GM23338 (cell line): ENCODE results near the gene ADI1. TPM values are rescaled to one million over a fixed set of nuclear protein-coding genes. Genes with fewer than 3 reads are reported as not detected.

Experiments used
- ATAC-seq: fragments of 200-7000 bp; cut with Tn5 transposase; 3 replicates; pipeline ENCODE4 v1.9.1; 2020
- DNase-seq: peaks from one replicate; pipeline ENCODE4 v3.0.0-alpha.2; 2015; ENCODE audit warnings: low spot score
- H2AFZ ChIP-seq: fragments of 200-600 bp; sonication (generic); 2 replicates; pipeline ENCODE4 v1.8.0; 2016; ENCODE audit warnings: antibody characterized with exemption, mild to moderate bottlenecking, moderate library complexity
- H3F3A ChIP-seq: fragments of 200-600 bp; sonication (generic); replicated peaks from 2 replicates; pipeline ENCODE4 v1.8.0; 2017; ENCODE audit warnings: antibody characterized with exemption, mixed run types, low read depth
- H3K27ac ChIP-seq: fragments of 200-600 bp; sonication (generic); 2 replicates; pipeline ENCODE4 v1.6.1; 2016; ENCODE audit warnings: low read depth
- H3K27me3 ChIP-seq: fragments of 200-600 bp; sonication (generic); 2 replicates; pipeline ENCODE4 v1.8.0; 2016; ENCODE audit warnings: mild to moderate bottlenecking, mixed run types, moderate library complexity; ENCODE audit not compliant: insufficient read depth
- H3K36me3 ChIP-seq: fragments of 200-600 bp; sonication (generic); 2 replicates; pipeline ENCODE4 v1.8.0; 2016; ENCODE audit warnings: mild to moderate bottlenecking; ENCODE audit not compliant: insufficient read depth
- H3K4me1 ChIP-seq: fragments of 200-600 bp; sonication (generic); 2 replicates; pipeline ENCODE4 v1.8.0; 2016; ENCODE audit warnings: mild to moderate bottlenecking, moderate library complexity; ENCODE audit not compliant: insufficient read depth
- H3K4me2 ChIP-seq: fragments of 200-600 bp; sonication (generic); 2 replicates; pipeline ENCODE4 v1.7.1; 2017; ENCODE audit warnings: mixed run types
- H3K4me3 ChIP-seq: fragments of 200-600 bp; sonication (generic); 2 replicates; pipeline ENCODE4 v1.6.1; 2016; ENCODE audit warnings: mixed run types
- H3K79me2 ChIP-seq: fragments of 200-600 bp; sonication (generic); replicated peaks from 2 replicates; pipeline ENCODE4 v1.8.0; 2017; ENCODE audit warnings: mild to moderate bottlenecking; ENCODE audit not compliant: insufficient read depth
- H3K9me2 ChIP-seq: fragments of 200-600 bp; sonication (generic); 2 replicates; pipeline ENCODE4 v1.8.0; 2017; ENCODE audit not compliant: insufficient read depth
- H4K20me1 ChIP-seq: fragments of 200-600 bp; sonication (generic); replicated peaks from 2 replicates; pipeline ENCODE4 v1.8.0; 2017; ENCODE audit warnings: mild to moderate bottlenecking; ENCODE audit not compliant: insufficient read depth
- H3K27ac Mint-ChIP-seq: 2 replicates; pipeline ENCODE4 v1.8.0; 2020; ENCODE audit warnings: inconsistent platforms, mild to moderate bottlenecking, moderate library complexity, mixed read lengths
- H3K27me3 Mint-ChIP-seq: 3 replicates; pipeline ENCODE4 v1.8.0; 2022; ENCODE audit warnings: low read depth, mild to moderate bottlenecking, moderate library complexity, mixed read lengths, inconsistent platforms; ENCODE audit not compliant: insufficient read depth, poor library complexity
- H3K36me3 Mint-ChIP-seq: 3 replicates; pipeline ENCODE4 v1.8.0; 2021; ENCODE audit warnings: low read depth, mild to moderate bottlenecking, inconsistent platforms, moderate library complexity, mixed read lengths
- H3K4me1 Mint-ChIP-seq: 3 replicates; pipeline ENCODE4 v1.8.0; 2020; ENCODE audit warnings: mild to moderate bottlenecking, inconsistent platforms, mixed read lengths
- H3K4me3 Mint-ChIP-seq: 3 replicates; pipeline ENCODE4 v1.8.0; 2021; ENCODE audit warnings: moderate library complexity, mild to moderate bottlenecking, inconsistent platforms, mixed read lengths
- H3K9me3 Mint-ChIP-seq: 3 replicates; pipeline ENCODE4 v1.8.0; 2020; ENCODE audit warnings: moderate library complexity, mild to moderate bottlenecking, inconsistent platforms, mixed read lengths
- CREB1 ChIP-seq: fragments of 250-450 bp; sonication (Bioruptor Pico); IDR thresholded peaks from 2 replicates; pipeline ENCODE4 v1.5.0; 2020; ENCODE audit warnings: low read depth, mild to moderate bottlenecking, moderate library complexity
- CTCF ChIP-seq, 2 experiments: fragments of 200-600 bp in 1 of 2; sonication (generic) in 1 of 2; conservative IDR thresholded peaks; 2 replicates each; pipeline versions ENCODE4 v1.5.1 to v1.6.1; 2016 to 2017; ENCODE audit warnings: antibody characterized with exemption in 2 of 2, low read depth in 2 of 2, mild to moderate bottlenecking in 2 of 2, moderate library complexity in 1 of 2
- ETS1 ChIP-seq: IDR thresholded peaks from 2 replicates; pipeline ENCODE4 v1.6.1; 2016; ENCODE audit warnings: antibody characterized with exemption
- EZH2 ChIP-seq: fragments of 200-600 bp; sonication (generic); IDR thresholded peaks from one replicate; pipeline ENCODE4 v1.8.0; 2017; ENCODE audit warnings: antibody characterized with exemption, mild to moderate bottlenecking, low read depth; ENCODE audit not compliant: unreplicated experiment
- EZH2phosphoT487 ChIP-seq: fragments of 200-600 bp; sonication (generic); IDR thresholded peaks from one replicate; pipeline ENCODE4 v1.8.1; 2018; ENCODE audit warnings: antibody characterized with exemption; ENCODE audit not compliant: unreplicated experiment
- JUNB ChIP-seq: IDR thresholded peaks from one replicate; pipeline ENCODE4 v1.6.1; 2016; ENCODE audit warnings: antibody characterized with exemption; ENCODE audit not compliant: unreplicated experiment
- NANOG ChIP-seq: IDR thresholded peaks from 2 replicates; pipeline ENCODE4 v1.6.1; 2016; ENCODE audit warnings: antibody characterized with exemption, borderline replicate concordance
- POLR2AphosphoS5 ChIP-seq: IDR thresholded peaks from 2 replicates; pipeline ENCODE4 v1.6.1; 2016; ENCODE audit warnings: antibody characterized with exemption, low read depth
- STAT1 ChIP-seq: IDR thresholded peaks from one replicate; pipeline ENCODE4 v1.6.1; 2016; ENCODE audit warnings: antibody characterized with exemption; ENCODE audit not compliant: unreplicated experiment
- ZNF114 ChIP-seq: fragments of 250-450 bp; sonication (Bioruptor Pico); IDR thresholded peaks from 2 replicates; pipeline ENCODE4 v1.5.0; 2020; ENCODE audit warnings: mild to moderate bottlenecking, moderate library complexity
- ZNF331 ChIP-seq: fragments of 250-450 bp; sonication (Bioruptor Pico); IDR thresholded peaks from 2 replicates; pipeline ENCODE4 v1.5.0; 2020; ENCODE audit warnings: low read depth, mild to moderate bottlenecking, moderate library complexity
- ZNF462 ChIP-seq: fragments of 250-450 bp; sonication (Bioruptor Pico); IDR thresholded peaks from 2 replicates; pipeline ENCODE4 v1.5.0; 2020; ENCODE audit warnings: mild to moderate bottlenecking, moderate library complexity
- polyA plus RNA-seq: library from polyadenylated mRNA; unstranded; fragments of >200 nt; fragmentation: Nextera tagmentation; extraction: Ambion mirVana; gene quantifications from 2 replicates; pipeline ENCODE4 v1.2.1, GENCODE V29; 2016
- total RNA-seq: library from RNA; depleted of rRNA; stranded (reverse); fragments of >200 nt; shearing (Covaris generic); gene quantifications from 2 replicates; pipeline ENCODE4 v1.2.3, GENCODE V29; 2014

Gene ADI1
- total and polyA plus RNA-seq, 2 experiments from 2014 or later: 16.3 to 31.9 TPM

GRCh38 chr2:3481736-3482362 lies 37.5 kb downstream of the ADI1 start:
- Histone ChIP-seq H3K4me2 (no peak overlapping the region), H3K4me1 (no peaks in the 10 kb centered on the region), H3K9me2 (no peaks in the 10 kb centered on the region), H2AFZ (no peak overlapping the region), H3K4me3 (no peak overlapping the region), H3K79me2 (no peaks in the 10 kb centered on the region), H3K36me3 (no peaks in the 10 kb centered on the region), H3K27ac (no peak overlapping the region), H3K27me3 (no peaks in the 10 kb centered on the region), H3F3A (no peaks in the 10 kb centered on the region), H4K20me1 (no peaks in the 10 kb centered on the region)
- DNase-seq (no peak), ATAC-seq (no peak)
- TF ChIP-seq EZH2phosphoT487: no peak
- TF ChIP-seq ZNF114 (CRISPR knock-in tag): no peak
- TF ChIP-seq EZH2: no peak
- TF ChIP-seq POLR2AphosphoS5: no peak
- no peak for TF ChIP-seq NANOG
- no peak for TF ChIP-seq ZNF462 (CRISPR knock-in tag)
- TF ChIP-seq JUNB: no peak
- TF ChIP-seq CREB1 (CRISPR knock-in tag): no peak
- no peak for TF ChIP-seq STAT1
- no peak for TF ChIP-seq ETS1
- no peak for TF ChIP-seq CTCF (conservative IDR thresholded peaks at IDR 0.05; ENCODE audit: low read depth in 2 of 2)
- TF ChIP-seq ZNF331 (CRISPR knock-in tag): no peak
- H3K4me1 Mint-ChIP-seq: peaks cover 3% of the 10 kb centered on the region; the same call in 2 of the 3 replicates
- peaks cover 11% of the 10 kb centered on the region for H3K27me3 Mint-ChIP-seq
- H3K36me3 Mint-ChIP-seq: peaks cover 36% of the 10 kb centered on the region
- H3K9me3 Mint-ChIP-seq: peaks cover 8% of the 10 kb centered on the region
- no peak overlapping the region for H3K27ac Mint-ChIP-seq
- H3K4me3 Mint-ChIP-seq: no peak overlapping the region
